Tibial nerve (tissue), 3 donors: ENCODE measurements around the gene ZFC3H1.

ENCODE experiments used
- POLR2A ChIP-seq, 2 donors: fragments of 450-650 bp; IDR thresholded peaks; one replicate each; pipeline ENCODE4 v1.6.1; 2017; ENCODE audit warnings: antibody characterized with exemption in 2 of 2, mild to moderate bottlenecking in 2 of 2, moderate library complexity in 2 of 2
- TF ChIP-seq, protein P1 (sequence below), 5 experiments: fragments of 200-600 bp in 3 of 5; fragments of 450-650 bp in 2 of 5; sonication (generic) in 3 of 5; IDR thresholded peaks; one replicate each; pipeline ENCODE4 v1.5.1; 2016 to 2019; ENCODE audit warnings: antibody characterized with exemption in 5 of 5, mild to moderate bottlenecking in 3 of 5, moderate library complexity in 2 of 5

- TF ChIP-seq, protein P1, sequence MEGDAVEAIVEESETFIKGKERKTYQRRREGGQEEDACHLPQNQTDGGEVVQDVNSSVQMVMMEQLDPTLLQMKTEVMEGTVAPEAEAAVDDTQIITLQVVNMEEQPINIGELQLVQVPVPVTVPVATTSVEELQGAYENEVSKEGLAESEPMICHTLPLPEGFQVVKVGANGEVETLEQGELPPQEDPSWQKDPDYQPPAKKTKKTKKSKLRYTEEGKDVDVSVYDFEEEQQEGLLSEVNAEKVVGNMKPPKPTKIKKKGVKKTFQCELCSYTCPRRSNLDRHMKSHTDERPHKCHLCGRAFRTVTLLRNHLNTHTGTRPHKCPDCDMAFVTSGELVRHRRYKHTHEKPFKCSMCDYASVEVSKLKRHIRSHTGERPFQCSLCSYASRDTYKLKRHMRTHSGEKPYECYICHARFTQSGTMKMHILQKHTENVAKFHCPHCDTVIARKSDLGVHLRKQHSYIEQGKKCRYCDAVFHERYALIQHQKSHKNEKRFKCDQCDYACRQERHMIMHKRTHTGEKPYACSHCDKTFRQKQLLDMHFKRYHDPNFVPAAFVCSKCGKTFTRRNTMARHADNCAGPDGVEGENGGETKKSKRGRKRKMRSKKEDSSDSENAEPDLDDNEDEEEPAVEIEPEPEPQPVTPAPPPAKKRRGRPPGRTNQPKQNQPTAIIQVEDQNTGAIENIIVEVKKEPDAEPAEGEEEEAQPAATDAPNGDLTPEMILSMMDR (IDR thresholded peaks at IDR 0.05) = peak in 4 of 5 experiments; percentile 16 to 41 (median 25)
- peak; percentile 84 to 91 for TF ChIP-seq POLR2A (IDR thresholded peaks at IDR 0.05)
Measured at GRCh38 chr12:71663561-71664410, at the start of gene ZFC3H1, which contains the start of gene THAP2.
